ENCODE results near the gene KIAA1958. TPM values are rescaled to one million over a fixed set of nuclear protein-coding genes. Genes with fewer than 3 reads are reported as not detected.

KIAA1958 gene
- total and polyA plus RNA-seq, 4 donors: 0.99 to 7.1 (median 3.3) TPM

GRCh38 chr9:112477330-112477729 lies 9.3 kb upstream of the KIAA1958 start:
- Histone ChIP-seq H3K9me3 (ENCODE audit: control insufficient read depth in 4 of 4, low read length in 3 of 4) (peaks cover 0 to 7% (median 5%) of the 10 kb centered on the region in 4 donors), H3K4me1 (ENCODE audit: control insufficient read depth in 4 of 4, insufficient read depth in 4 of 4, low read length in 3 of 4) (no peaks in the 10 kb centered on the region), H3K4me3 (ENCODE audit: low read depth in 1 of 3, low read length in 3 of 3) (no peak overlapping the region), H3K27ac (ENCODE audit: low read depth in 1 of 2, low read length in 2 of 2) (no peak overlapping the region), H3K9ac (ENCODE audit: low read depth in 1 of 2, low read length in 2 of 2) (no peak overlapping the region), H3K27me3 (ENCODE audit: control insufficient read depth in 4 of 4, insufficient read depth in 4 of 4, low read length in 3 of 4) (no peaks in the 10 kb centered on the region), H3K36me3 (ENCODE audit: control insufficient read depth in 4 of 4, insufficient read depth in 3 of 4, low read depth in 1 of 4, low read length in 3 of 4) (peaks cover 2 to 13% (median 9%) of the 10 kb centered on the region in 4 donors)
- no peak for DNase-seq (ENCODE audit: low spot score)
- WGBS: 100% methylated on average over 2 of the region's 2 CpGs
- no peak for TF ChIP-seq REST (IDR thresholded peaks at IDR 0.05)
- no peak for TF ChIP-seq FOXA1 (IDR thresholded peaks at IDR 0.05)
- TF ChIP-seq NR2F2 (IDR thresholded peaks at IDR 0.05): no peak
- TF ChIP-seq FOXA2 (IDR thresholded peaks at IDR 0.05): no peak
- no peak for TF ChIP-seq CTCF (IDR thresholded peaks at IDR 0.05; ENCODE audit: low read depth, low read length, missing input control)
- TF ChIP-seq SP1 (IDR thresholded peaks at IDR 0.05): no peak
- TF ChIP-seq ZBTB33 (IDR thresholded peaks at IDR 0.05): no peak
- no peak for TF ChIP-seq YY1 (IDR thresholded peaks at IDR 0.05)
- TF ChIP-seq EGR1 (IDR thresholded peaks at IDR 0.05; ENCODE audit: low read depth in 2 of 2): no peak
- TF ChIP-seq TAF1 (conservative IDR thresholded peaks at IDR 0.05): no peak
- no peak for TF ChIP-seq JUND (IDR thresholded peaks at IDR 0.05)
- TF ChIP-seq MAX (IDR thresholded peaks at IDR 0.05): no peak

GRCh38 chr9:112479221-112479620 lies 7.4 kb upstream of the KIAA1958 start:
- Histone ChIP-seq H3K4me3 (ENCODE audit: low read depth in 1 of 3, low read length in 3 of 3) (no peak overlapping the region), H3K36me3 (ENCODE audit: control insufficient read depth in 4 of 4, insufficient read depth in 3 of 4, low read depth in 1 of 4, low read length in 3 of 4) (peaks cover 2 to 9% (median 3%) of the 10 kb centered on the region in 4 donors), H3K9me3 (ENCODE audit: control insufficient read depth in 4 of 4, low read length in 3 of 4) (peaks cover 0 to 7% (median 5%) of the 10 kb centered on the region in 4 donors), H3K9ac (ENCODE audit: low read depth in 1 of 2, low read length in 2 of 2) (no peak overlapping the region), H3K27me3 (ENCODE audit: control insufficient read depth in 4 of 4, insufficient read depth in 4 of 4, low read length in 3 of 4) (no peaks in the 10 kb centered on the region), H3K27ac (ENCODE audit: low read depth in 1 of 2, low read length in 2 of 2) (no peak overlapping the region), H3K4me1 (ENCODE audit: control insufficient read depth in 4 of 4, insufficient read depth in 4 of 4, low read length in 3 of 4) (no peaks in the 10 kb centered on the region)
- no peak for TF ChIP-seq FOXA2 (IDR thresholded peaks at IDR 0.05)
- TF ChIP-seq CTCF (IDR thresholded peaks at IDR 0.05; ENCODE audit: low read depth, low read length, missing input control): no peak
- no peak for TF ChIP-seq HNF4G (IDR thresholded peaks at IDR 0.05)
- no peak for TF ChIP-seq TAF1 (conservative IDR thresholded peaks at IDR 0.05)
- no peak for TF ChIP-seq HNF4A (conservative IDR thresholded peaks at IDR 0.05)
- TF ChIP-seq RXRA (IDR thresholded peaks at IDR 0.05): no peak
- no peak for TF ChIP-seq RAD21 (IDR thresholded peaks at IDR 0.05)
- no peak for TF ChIP-seq FOXA1 (IDR thresholded peaks at IDR 0.05)
- TF ChIP-seq ZBTB33 (IDR thresholded peaks at IDR 0.05): no peak
- TF ChIP-seq JUND (IDR thresholded peaks at IDR 0.05): no peak
- no peak for TF ChIP-seq MAX (IDR thresholded peaks at IDR 0.05)
- no peak for TF ChIP-seq ATF3 (IDR thresholded peaks at IDR 0.05)
- no peak for TF ChIP-seq NR2F2 (IDR thresholded peaks at IDR 0.05)
- TF ChIP-seq YY1 (IDR thresholded peaks at IDR 0.05): no peak
- no peak for TF ChIP-seq EGR1 (IDR thresholded peaks at IDR 0.05; ENCODE audit: low read depth in 2 of 2)
- no peak for DNase-seq (ENCODE audit: low spot score)

Data from liver (tissue), 9 donors.